NCI-H510A treated with DMSO at 0.1 percent for 48 hours (cell line): Measurements from ENCODE around the gene ADAMTS5.

Experiments
- DNase-seq: peaks from one replicate; lab custom pipeline; 2025; lab: John Stamatoyannopoulos, UW

ADAMTS5 gene

DNA sequence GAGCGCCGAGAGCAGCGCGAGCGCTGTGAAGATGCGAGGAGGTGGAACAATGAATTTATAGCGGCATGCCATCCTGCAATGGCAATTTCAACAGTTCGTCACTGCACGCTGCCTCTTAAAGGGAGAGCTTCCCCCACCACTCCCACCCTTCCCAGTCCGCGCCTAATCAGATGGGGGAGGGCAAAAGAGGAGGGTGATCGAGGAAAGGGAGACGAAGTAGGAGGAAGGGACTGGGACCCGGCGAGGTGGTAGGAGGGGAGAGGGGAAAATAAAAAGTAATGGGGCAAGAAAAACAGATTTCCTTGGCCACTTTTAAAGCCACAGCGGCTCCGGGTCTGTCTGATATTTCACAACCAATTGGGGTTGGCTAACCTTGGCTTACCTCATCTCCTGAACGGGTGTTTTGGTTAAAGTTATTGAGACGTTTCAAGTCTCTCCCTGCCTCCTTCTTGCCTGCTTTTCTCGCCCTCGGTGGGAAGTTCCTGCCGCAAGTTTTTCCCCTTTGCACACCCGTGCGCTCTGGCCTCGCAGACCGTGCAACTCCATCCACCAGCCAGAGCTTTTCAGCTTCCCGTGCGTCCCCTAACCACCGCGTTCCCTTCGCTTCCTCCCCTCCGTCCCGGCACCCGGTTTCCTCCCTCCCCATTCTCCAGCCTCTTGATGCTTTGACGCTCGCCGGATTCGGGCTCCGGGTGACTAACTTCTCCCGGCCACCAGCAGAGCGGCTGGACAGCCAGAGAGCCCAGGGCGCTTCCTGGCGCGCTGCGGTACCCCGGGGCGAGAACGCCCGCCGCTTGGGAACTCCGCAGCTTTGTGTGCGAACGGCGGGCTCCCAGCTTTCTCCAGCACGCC, at the start of gene ADAMTS5:
Gene ADAMTS5, minus strand, starts transcription at position 27 of the 852 bp plus-strand sequence. CDS start 697 bp downstream, outside the sequence.
- no peak for DNase-seq

DNA sequence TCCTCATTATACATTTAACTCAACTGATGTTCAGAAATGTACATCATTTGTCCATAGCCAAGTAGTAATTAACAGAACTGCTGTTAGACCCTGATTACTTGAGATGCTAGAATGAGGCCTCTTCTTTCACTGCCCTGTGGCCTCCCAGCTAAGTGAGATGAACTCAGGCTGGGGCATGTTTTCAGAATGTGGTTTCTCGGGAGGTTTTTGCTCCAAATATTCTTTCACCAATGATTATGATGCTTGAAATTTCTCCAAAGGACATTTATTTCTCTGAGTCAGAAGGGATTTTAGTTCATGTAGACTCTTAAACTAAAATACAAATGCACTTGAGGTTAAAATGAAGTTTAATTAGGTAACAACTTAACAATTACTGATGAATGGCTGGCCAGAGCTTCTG, 34.6 kb upstream of the ADAMTS5 start:
- no peak for DNase-seq

DNA sequence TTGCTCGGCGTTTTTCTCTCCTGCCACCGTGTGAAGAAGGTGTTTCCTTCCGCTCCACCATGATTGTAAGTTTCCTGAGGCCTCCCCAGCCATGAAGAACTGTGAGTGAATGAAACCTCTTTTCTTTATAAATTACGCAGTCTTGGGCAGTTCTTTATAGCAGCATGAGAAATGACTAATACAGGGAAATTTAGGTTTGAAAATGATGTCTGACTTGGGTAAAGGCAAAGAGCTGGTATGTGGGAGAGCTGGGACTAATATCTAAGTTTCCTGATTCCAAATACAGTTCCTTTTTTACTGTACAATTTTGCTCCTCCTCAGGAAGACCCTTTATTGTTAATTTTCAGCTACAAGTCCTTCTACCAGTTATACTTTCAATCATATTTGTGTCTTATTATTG, 16.7 kb upstream of the ADAMTS5 start:
- DNase-seq: no peak

DNA sequence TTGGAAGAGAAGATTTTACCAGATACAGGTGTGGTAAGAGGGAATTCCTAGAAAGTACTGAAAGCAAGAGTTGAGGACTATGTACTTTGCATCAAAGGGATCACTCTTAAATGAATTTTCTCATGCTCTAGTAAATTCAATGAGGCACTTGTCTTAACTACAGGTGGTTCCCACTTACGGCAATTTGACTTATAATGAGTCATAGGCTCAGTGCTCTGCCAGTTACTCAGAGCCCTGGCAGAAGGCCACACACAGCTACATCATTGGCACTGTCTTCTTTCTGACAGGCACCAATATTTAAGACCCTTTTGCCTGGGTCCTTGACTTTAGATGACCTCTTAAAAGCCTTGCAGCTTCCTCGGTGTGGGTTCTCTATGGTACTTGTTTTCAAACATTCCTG, 15.9 kb upstream of the ADAMTS5 start:
- no peak for DNase-seq

DNA sequence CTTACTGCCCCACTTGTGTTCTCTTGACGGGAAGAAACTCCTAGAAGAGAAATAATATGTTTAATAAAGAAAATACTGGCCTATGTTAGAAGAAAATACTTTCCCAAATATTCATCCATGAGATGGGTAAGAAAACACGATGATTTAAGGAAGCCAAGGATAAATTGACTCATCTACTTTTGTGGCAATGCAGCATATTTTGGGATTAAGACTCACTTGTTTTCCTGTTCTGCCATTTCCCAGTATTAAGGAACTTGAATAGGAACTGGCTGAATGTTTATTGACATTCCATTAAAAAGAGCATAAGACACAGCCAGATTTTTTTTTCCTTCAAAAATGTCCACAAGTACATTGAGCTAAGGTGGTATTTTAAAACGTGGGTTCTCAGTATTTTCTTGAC, 10.9 kb upstream of the ADAMTS5 start:
- DNase-seq: no peak

DNA sequence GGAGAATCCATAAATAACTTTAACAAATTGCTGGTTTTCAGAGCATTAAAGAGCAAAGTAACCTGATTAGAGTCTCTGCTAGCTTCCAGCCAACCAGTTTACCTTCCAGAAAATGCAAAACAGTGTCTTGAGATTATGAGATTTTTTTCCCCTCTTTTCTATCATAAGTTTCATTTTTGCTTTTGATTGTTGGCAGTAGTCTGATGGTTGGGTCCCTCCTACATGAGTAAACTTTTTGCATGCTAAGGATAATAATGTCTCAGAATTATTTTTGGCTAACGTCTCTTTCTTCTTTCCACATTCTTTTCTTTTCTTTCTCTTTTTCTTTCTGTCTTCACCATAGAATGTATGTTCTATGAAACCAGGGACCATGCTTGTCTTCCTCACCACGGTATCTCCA, 6.3 kb upstream of the ADAMTS5 start:
- DNase-seq: no peak

DNA sequence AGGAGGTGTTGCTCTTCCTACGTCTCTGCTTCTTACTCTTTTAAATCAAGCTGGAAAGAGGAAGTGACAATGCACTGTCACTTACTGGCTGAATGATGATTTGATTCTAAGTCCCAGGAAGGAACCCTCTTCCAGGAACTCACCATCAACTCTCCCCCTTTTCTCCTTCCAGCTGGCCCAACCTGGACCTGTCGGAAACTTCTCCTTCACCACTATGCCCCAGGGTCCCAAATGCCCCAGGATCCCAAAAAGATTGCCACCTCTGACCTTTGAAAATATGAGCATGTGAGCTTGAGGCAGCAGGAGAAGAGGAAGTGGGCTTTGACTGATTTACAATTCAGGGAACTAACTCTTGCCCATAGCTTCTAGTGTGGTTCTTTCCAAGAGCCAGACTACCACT, 5.3 kb upstream of the ADAMTS5 start:
- DNase-seq: no peak

DNA sequence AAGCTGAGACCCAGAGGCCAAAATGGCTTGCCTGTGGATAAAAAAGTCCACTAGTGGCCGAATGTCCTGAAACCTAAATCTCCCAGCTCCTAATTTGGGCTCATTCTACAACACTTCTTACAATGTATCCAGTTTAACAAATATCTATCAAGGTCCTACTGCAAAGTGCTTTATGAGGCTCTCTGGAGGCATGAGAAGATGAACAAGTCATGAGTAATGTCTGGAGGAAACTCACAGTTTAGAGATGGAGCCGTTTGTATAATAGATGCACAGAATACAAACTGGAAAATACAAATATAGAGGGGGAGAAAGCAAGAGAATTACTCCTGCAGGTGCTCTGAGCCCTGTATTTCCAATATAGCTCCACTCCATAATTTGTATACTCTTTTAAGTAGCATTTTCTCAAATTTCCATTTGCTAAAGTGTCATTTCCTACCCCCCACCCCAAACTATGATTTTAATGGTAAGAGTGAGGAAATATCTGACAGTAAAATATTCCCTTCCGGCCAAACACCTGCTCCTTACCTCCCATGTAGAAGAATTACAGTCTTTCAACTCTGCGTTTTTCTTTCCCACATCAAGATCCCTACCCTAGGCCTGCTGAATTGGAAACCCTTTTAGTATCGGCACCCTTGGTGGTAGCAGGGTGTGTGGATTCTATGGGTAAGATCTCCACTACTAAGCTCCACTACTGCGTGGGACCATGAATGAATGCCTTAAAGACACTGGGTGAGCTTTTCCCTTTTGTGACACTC, 3.3 kb upstream of the ADAMTS5 start:
- no peak for DNase-seq

DNA sequence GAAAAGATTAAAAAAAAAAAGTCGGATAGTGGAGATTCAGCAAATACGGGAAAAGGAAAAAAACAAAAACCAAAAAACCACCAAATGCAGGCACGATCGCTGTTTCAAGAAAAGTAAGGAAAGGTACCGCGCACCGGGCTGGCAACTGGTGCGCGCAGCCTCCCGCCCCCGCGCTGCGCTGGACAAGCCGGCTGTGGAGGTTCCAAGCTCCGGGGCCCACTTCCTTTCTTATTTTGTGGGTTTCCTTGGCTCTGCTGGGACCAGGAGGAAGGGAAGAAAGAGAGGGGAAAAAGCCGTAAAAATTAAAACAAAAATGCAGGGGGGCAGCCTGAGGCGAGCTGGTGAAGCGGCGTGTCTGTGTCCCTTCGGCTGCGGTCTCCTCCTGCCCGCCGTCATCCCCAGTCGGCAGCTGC, 233 bp downstream of the ADAMTS5 start:
- DNase-seq: no peak

DNA sequence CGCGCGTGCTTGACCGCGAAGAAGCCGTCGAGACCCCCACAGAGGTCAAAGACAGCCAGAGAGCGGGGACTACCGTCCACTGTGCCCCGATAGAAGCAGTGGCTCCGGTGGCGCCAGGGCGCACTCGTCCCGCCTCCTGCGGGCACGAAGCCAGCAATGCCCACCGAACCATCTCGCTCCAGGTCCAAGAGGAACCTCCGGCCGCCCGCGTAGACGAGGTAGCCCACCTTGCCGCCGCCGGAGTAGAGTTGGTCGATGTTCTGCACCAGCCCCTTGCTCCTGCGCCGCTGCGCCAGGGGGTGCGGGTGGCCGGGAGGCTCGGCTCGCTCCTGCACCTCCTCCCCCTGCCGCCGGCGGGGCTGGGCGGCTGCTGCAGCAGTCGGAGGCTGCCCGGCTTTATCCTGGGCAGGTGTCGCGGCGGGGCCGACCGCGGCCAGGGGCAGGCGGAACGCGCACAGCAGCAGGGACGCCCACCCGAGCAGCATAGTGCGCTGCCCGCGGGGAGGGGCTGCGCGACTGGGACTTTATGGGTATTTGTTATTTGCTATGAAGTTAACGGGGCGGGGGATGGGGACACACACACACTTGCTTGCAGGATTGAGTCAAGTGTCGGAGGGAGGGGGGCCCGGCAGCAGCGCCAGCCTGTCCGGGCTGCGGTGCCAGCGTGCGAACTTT, 844 bp downstream of the ADAMTS5 start:
- DNase-seq: no peak

DNA sequence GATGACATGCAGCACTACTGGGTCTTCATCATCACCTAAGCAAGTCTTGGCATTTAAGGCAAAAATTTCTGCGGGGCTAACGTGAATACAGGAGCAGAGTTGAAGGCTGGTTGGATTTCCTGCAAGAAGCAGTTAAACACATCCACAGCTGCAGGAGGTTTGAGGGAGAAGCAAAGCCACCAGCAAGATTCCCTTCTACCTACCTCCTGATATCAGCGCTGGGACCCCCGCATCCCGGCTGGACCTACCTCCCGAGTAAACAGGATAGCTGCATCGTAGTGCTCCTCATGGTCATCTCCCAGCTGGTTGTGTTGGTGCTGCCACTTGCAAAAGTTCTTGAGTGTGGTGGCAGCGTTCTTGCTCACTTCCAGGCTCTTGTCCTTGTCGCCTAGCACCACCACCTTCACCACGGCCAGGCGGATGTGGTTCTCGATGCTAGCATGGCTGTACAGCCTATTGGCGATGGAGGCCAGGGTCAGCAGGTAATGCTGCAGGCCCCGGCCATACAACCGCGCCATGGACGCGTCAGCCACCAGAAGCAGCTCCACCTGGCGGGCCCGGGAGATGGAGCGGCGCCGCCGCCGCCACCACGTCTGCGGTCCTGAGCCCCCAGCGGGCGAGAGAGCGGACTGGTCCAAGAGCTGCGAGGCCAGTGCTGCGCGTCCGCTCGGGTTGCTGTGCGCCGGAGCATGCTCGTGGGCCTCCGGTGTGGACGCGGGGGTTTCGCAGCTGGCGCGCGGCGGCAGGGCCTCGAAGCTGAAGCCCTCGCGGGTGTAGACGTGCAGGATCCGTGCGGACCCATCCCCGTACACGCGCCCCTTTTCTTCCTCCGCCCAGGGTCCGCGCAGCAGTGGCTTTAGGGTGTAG, 1.6 kb downstream of the ADAMTS5 start:
- no peak for DNase-seq

DNA sequence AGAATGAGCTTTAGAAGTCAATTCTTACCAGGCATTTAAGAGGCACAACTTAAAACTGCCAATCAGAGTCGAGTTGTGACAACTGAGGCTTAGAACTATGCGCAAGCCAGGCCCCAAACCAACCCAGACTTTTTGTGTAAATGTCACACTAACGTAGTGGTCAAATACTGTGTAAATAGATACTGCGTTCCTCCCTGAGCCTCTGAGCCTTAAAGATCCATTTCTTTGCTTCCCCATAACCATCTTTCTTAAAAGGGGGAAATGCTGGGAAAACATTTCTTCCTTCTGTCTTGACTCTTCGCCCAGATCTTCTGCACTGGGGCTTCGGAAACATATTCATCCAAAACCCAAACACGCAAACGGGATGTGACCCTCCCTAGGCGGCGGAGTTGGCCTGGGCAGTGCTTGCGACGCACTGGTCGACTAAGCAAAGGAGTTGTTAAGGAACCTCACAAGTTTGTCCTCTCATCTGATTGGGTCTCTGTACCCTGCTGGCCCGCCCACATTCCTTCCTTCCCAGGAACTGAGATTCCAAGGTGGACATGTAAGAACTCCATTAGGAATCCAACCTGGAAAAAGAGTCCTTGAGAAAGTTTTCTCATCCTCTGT, 2.6 kb downstream of the ADAMTS5 start:
- no peak for DNase-seq

DNA sequence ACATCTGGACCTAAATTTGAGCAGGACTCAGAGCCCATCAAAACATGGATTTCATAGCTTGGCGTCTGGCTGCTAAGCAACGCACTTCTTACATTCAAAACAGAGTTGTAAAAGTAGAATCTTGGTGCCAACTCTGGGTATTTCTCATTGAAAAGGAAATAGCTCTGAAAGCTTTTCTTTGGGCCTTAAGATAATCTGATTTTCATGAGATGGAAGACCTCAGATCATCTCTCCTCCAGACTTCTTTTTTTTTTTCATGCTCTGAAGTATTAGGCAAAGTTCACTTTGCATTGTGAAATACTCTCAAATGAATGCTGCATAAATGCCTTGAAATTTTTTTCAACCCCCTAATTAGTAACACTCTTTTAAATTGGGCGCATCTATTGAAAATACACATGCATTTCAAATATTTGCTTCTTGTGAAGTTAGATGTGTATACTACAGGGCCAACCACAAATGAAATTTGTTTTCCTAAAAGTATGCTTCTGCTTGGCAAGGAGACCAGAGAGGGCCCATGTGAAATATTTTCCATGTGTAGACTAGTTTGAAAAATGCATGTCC, 4.2 kb downstream of the ADAMTS5 start:
- DNase-seq: no peak

DNA sequence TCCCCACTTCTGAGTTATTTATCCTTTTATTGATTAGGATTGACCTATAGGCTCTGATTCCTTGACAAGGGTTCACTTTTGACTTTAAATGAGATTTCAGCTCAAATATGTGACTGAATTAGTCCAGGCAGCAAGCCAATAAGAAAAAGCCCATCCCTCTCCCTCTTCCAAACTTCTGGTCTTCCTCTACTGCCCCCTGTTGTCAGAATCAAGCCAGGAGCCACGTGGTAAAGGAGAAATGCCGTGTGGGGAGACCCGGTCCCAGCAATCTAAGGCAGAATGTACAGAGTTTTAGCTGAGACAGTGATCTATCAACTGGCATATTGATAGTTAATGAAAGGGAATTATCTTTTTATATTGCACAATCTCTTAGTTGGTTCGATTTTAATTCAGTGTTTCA, 5.2 kb downstream of the ADAMTS5 start:
- DNase-seq: no peak

DNA sequence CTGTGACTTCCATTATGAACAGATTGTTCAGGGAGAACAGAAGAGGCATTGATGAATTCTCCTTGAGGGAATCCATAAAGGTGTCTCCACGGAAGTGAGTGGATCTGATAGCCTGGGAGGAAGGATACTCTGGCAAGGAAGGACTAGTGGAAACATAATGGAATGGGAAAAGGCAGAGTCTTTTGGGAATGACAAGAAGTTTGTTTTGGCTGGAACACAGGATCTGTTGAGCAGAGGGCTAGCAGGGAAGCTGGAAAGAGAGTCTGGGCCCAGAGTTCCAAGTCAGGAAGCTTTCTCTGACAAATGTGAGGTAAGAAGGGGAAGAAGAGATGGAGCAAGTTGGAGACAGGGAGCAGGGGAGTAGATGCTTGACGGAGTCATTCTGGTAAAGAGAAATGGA, 8.1 kb downstream of the ADAMTS5 start:
- DNase-seq: no peak

DNA sequence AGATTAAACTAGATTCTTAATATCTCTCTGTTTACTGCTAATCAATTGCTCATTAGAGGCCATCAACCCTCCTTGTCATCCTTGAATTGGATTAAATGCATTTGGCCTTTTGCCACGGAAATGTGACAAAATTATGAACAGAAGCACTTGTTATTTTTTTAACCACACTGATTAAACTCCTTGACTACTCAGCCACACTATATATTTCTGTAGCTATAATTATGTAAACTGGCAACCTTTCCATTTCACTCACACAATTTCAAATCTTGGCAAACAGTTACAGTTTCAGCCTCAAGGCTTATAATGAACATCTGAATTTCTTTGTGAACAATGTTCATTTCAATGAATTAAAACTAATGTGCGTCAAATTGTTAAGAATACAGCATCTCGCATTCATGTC, 10.1 kb downstream of the ADAMTS5 start:
- DNase-seq: no peak

DNA sequence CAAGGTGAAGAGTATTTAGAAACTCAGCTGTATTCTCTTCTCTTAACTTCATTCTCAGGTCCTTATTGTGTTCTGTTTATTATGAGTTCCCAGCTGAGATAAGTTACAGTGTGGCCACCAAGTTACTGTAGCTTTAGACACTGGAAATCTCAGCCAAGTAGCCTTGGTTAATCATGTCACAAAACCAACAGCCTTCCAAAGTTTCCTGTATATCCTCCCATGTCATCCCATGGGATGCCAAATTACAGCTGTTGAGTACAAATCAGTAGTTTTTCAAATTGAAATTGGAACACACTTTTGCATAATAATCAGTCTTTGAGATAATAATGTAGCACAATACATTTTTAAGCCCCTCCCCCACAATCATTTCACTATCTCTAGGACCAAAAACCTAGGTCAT, 10.7 kb downstream of the ADAMTS5 start:
- no peak for DNase-seq

DNA sequence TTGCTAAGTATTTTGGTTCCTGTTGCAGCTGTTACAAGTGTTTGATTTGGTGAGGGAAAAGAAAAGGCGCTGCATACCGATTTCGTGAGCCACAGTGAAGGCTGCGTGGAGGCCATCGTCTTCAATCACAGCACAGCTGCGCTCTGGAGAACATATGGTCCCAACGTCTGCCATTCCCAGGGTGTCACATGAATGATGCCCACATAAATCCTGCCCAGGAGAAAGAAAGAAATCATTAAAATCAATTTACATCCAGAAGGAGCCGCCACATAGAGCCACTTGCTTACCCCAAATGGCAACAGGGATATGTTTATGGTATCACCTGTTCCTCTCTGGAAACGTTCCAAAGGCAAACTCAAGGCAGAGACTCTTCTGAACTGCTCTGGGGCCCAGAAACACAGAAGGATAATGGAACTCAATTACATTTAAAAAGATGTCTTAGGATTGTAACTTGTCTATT, 12.2 kb downstream of the ADAMTS5 start:
- DNase-seq: no peak

DNA sequence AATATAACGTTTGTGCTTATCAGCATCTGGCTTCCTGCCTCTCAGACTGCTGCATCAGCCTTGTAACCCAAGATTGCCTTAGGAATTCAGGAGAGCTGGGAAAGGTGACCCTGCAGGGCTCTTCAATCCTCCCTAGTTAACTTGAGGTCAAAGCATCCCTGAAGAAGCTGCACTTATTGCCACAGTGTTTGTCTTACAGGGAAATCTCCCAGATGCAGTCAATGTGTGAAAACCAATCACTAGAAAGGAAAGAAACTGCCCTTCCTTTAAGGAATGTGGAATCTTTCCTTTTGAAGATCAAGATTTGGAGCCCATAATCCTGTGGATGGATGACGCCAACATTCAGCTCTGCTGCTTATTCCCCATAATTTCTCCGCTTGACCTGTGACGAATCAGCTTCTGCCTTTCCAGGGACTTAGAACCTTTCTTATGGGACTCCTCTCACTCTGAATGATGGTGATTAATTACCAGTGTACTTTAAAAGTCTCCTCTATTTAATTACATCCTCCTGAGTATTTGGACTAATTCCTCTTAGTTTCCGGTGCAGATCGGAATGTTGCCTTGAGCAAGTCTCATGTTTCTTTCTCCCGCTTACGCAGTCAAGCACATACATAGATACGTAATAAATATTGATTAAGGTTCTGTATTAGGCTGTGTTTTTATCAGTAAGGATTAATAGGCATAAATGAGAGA, 14.4 kb downstream of the ADAMTS5 start:
- DNase-seq: no peak

DNA sequence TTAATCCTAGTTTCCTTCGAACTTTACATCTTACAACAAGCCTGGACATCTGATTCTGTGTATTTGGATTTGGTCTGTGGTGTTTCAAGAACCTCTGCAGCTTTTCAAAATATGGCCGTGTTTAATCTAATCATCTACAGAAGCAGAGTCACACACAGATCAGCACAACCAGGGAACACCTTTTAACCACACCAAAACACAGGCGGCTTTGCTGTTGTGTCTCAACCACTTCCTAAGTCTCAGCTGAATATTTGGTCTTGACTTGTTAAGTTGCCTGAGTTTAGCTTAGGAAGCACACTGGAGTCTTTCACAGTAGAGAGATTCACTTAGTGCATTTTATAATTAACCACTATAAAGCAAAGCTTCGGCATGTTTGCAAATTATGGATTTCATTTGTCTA, 17.1 kb downstream of the ADAMTS5 start:
- no peak for DNase-seq
